Psoas muscle (tissue), 8 donors: ENCODE results near the gene ARHGEF4. TPM values are rescaled to one million over a fixed set of nuclear protein-coding genes. Genes with fewer than 3 reads are reported as not detected.
"Not testable (repeated sequence)": the region's sequence is repeated elsewhere in the genome, so short reads cannot be mapped to it uniquely, and the experiment has no call there.

Experiments used
- ATAC-seq, 4 donors: fragments of 200-7000 bp; cut with Tn5 transposase; one replicate each; pipeline ENCODE4 v1.9.1; 2020; ENCODE audit warnings: moderate library complexity in 3 of 4, mild to moderate bottlenecking in 2 of 4
- DNase-seq, 2 donors: peaks; one replicate each; pipeline ENCODE4 v3.0.0-alpha.2; 2020
- H3K27ac ChIP-seq: fragments of 200-600 bp; one replicate; pipeline ENCODE4 v1.8.0; 2022
- H3K27me3 ChIP-seq, 3 donors: fragments of 200-600 bp in 1 of 3; one replicate each; pipeline versions ENCODE4 v1.6.1 to v1.8.0; 2013 to 2022; ENCODE audit warnings: low read length in 2 of 3, mild to moderate bottlenecking in 2 of 3, moderate library complexity in 1 of 3; ENCODE audit not compliant: insufficient read depth in 3 of 3
- H3K36me3 ChIP-seq, 2 donors: fragments of 200-600 bp in 1 of 2; one replicate each; pipeline versions ENCODE4 v1.6.1 to v1.8.0; 2013 to 2022; ENCODE audit warnings: low read depth in 1 of 2, mild to moderate bottlenecking in 1 of 2, moderate library complexity in 1 of 2; ENCODE audit not compliant: insufficient read depth in 1 of 2
- H3K4me1 ChIP-seq: fragments of 200-600 bp; one replicate; pipeline ENCODE4 v1.8.0; 2022
- H3K4me3 ChIP-seq: fragments of 200-600 bp; one replicate; pipeline ENCODE4 v1.8.0; 2022; ENCODE audit warnings: mild to moderate bottlenecking
- H3K9me3 ChIP-seq: fragments of 200-600 bp; one replicate; pipeline ENCODE4 v1.8.0; 2022
- CTCF ChIP-seq: fragments of 200-600 bp; IDR thresholded peaks from one replicate; pipeline ENCODE4 v1.8.0; 2022; ENCODE audit warnings: antibody characterized with exemption
- WGBS, 3 donors: extraction: QIAGEN DNeasy Blood & Tissue Kit; methylation state at CpG; one replicate each; pipeline versions ENCODE4 v1.1.6 to v1.1.7; 2013; 5-methylcytosine and 5-hydroxymethylcytosine counted together
- intact Hi-C, 2 donors: fragments of 100-400 bp; cut with DNase I; formaldehyde crosslinking; loops; one replicate each; pipeline versions ENCODE4 v1.11.0 to v1.14.2; 2022
- polyA plus RNA-seq, 3 donors: library from polyadenylated mRNA; stranded (reverse); fragments of 200-250 nt; gene quantifications; one replicate each; pipeline ENCODE4 v1.2.3, GENCODE V29; 2013
- total RNA-seq, 4 donors: library from RNA; stranded (reverse); fragmentation: NEBNext Ultra II Directional in 2 of 4; extraction: Animal tissue kit (Norgen Biotek cat#: 25700) in 2 of 4; gene quantifications; one replicate each; pipeline versions ENCODE4 v1.2.1 to v1.2.4, GENCODE V29; 2021 to 2023
- donor health status: healthy with polysubstance abuse.
- donor health status: DM: no; HTN: no; CAD: no; lungs with moderate emphysema.
- donor health status: Bipolar disorder and iron deficiency.
- donor health status: healthy.
- donor health status: DM: yes; HTN: yes; CAD: no.
- donor health status: DM: no; HTN: no; CAD: no.
- donor health status: DM: no; HTN: no; CAD: no.
- donor health status: DM: yes; HTN: yes; CAD: no.

ARHGEF4 gene
- total and polyA plus RNA-seq, 7 donors = 0.63 to 6.9 (median 3.7) TPM

GRCh38 chr2:130899306-130899705, 62.6 kb downstream of the ARHGEF4 start:
- Histone ChIP-seq H3K27ac (no peak overlapping the region), H3K9me3 (no peaks in the 10 kb centered on the region), H3K36me3 (no peaks in the 10 kb centered on the region), H3K4me3 (no peak overlapping the region), H3K4me1 (no peaks in the 10 kb centered on the region), H3K27me3 (no peaks in the 10 kb centered on the region)
- 53 to 70% (median 66%) methylated on average over 5 of the region's 5 CpGs for WGBS, 3 donors
- intact Hi-C loops = no loop called here
- no peak for DNase-seq
- no peak for ATAC-seq
- no peak for TF ChIP-seq CTCF

GRCh38 chr2:130901061-130901460, 64.3 kb downstream of the ARHGEF4 start:
- ATAC-seq (no peak), DNase-seq (no peak)
- Histone ChIP-seq H3K9me3 (no peaks in the 10 kb centered on the region), H3K4me1 (no peaks in the 10 kb centered on the region), H3K36me3 (no peaks in the 10 kb centered on the region), H3K4me3 (no peak overlapping the region), H3K27me3 (no peaks in the 10 kb centered on the region), H3K27ac (no peak overlapping the region)
- TF ChIP-seq CTCF = no peak
- intact Hi-C loops = no loop called here
- WGBS, 3 donors = 69 to 83% (median 75%) methylated on average over 3 of the region's 3 CpGs

- H3K9me3 ChIP-seq, H3K4me1 ChIP-seq, DNase-seq, H3K4me3 ChIP-seq, H3K36me3 ChIP-seq, H3K27me3 ChIP-seq, H3K27ac ChIP-seq, intact Hi-C loops, ATAC-seq: not testable (repeated sequence)
- WGBS, 3 donors = 91 to 92% (median 92%) methylated on average over 9 of the region's 9 CpGs
Measured at GRCh38 chr2:130901626-130902025, 64.9 kb downstream of the ARHGEF4 start.

- intact Hi-C loops = no loop called here
- no peaks in the 10 kb centered on the region for H3K36me3 ChIP-seq
- 88 to 93% (median 89%) methylated on average over 5 of the region's 5 CpGs for WGBS, 3 donors
Measured at GRCh38 chr2:130908832-130909231, 72.1 kb downstream of the ARHGEF4 start.

GRCh38 chr2:130910931-130911330, 74.2 kb downstream of the ARHGEF4 start:
- TF ChIP-seq CTCF = no peak
- DNase-seq = no peak
- no peak overlapping the region for H3K4me3 ChIP-seq
- no peaks in the 10 kb centered on the region for H3K4me1 ChIP-seq
- no peak overlapping the region for H3K27ac ChIP-seq
- no peak for ATAC-seq
- H3K36me3 ChIP-seq = no peaks in the 10 kb centered on the region
- H3K27me3 ChIP-seq = peaks cover 0 to 10% (median 4%) of the 10 kb centered on the region in 3 donors
- intact Hi-C loops = no loop called here
- WGBS, 3 donors = 64 to 66% (median 66%) methylated on average over 6 of the region's 6 CpGs
- no peaks in the 10 kb centered on the region for H3K9me3 ChIP-seq

More at GRCh38 chr2:130908832-130909231, 72.1 kb downstream of the ARHGEF4 start:
- H3K4me3 ChIP-seq = no peak overlapping the region
- TF ChIP-seq CTCF = no peak
- DNase-seq = no peak
- no peak overlapping the region for H3K27ac ChIP-seq
- H3K9me3 ChIP-seq = no peaks in the 10 kb centered on the region
- ATAC-seq = no peak
- H3K4me1 ChIP-seq = no peaks in the 10 kb centered on the region
- H3K27me3 ChIP-seq = peaks cover 0 to 4% (median 0%) of the 10 kb centered on the region in 3 donors
